Adrenal gland (tissue), 12 donors: ENCODE data around the gene SP100. TPM values are rescaled to one million over a fixed set of nuclear protein-coding genes. Genes with fewer than 3 reads are reported as not detected.
"Not testable (repeated sequence)": the region's sequence is repeated elsewhere in the genome, so short reads cannot be mapped to it uniquely, and the experiment has no call there.

Source experiments
- DNase-seq, 7 donors: peaks; one replicate each; pipeline ENCODE4 v3.0.0-alpha.2; 2019 to 2020
- H3K27ac ChIP-seq, 5 donors: fragments of 200-600 bp; sonication (generic) in 4 of 5; 1 replicate in 3 of 5; 2 replicates in 2 of 5; pipeline versions ENCODE4 v1.5.1 to v1.8.0; 2016 to 2020; ENCODE audit warnings: mild to moderate bottlenecking in 1 of 5
- H3K27me3 ChIP-seq: fragments of 200-600 bp; 2 replicates; pipeline ENCODE4 v1.8.0; 2021
- H3K36me3 ChIP-seq, 2 donors: fragments of 200-600 bp; replicated peaks in 1 of 2; 1 replicate in 1 of 2; 2 replicates in 1 of 2; pipeline versions ENCODE4 v1.5.1 to v1.8.0; 2018 to 2022
- H3K4me1 ChIP-seq, 2 donors: fragments of 200-600 bp; replicated peaks in 1 of 2; 1 replicate in 1 of 2; 2 replicates in 1 of 2; pipeline versions ENCODE4 v1.5.1 to v1.8.0; 2018 to 2021
- H3K4me3 ChIP-seq, 4 donors: fragments of 200-600 bp; sonication (generic) in 3 of 4; one replicate each; pipeline ENCODE4 v1.5.1; 2016 to 2018
- H3K9me3 ChIP-seq, 3 donors: fragments of 200-600 bp; sonication (generic) in 1 of 3; replicated peaks in 1 of 3; 1 replicate in 2 of 3; 2 replicates in 1 of 3; pipeline versions ENCODE4 v1.5.1 to v1.8.0; 2016 to 2021
- CTCF ChIP-seq, 6 experiments: fragments of 450-650 bp in 4 of 6; fragments of 200-600 bp in 2 of 6; sonication (generic) in 1 of 6; IDR thresholded peaks; 1 replicate in 5 of 6; 2 replicates in 1 of 6; pipeline versions ENCODE4 v1.5.1 to v1.8.0; 2016 to 2021; ENCODE audit warnings: antibody characterized with exemption in 6 of 6, mild to moderate bottlenecking in 2 of 6, moderate library complexity in 1 of 6
- POLR2A ChIP-seq, 2 donors: fragments of 450-650 bp; IDR thresholded peaks; one replicate each; pipeline ENCODE4 v1.6.1; 2017; ENCODE audit warnings: antibody characterized with exemption in 2 of 2, mild to moderate bottlenecking in 2 of 2, moderate library complexity in 1 of 2
- WGBS, 4 donors: extraction: QIAGEN DNeasy Blood & Tissue Kit in 2 of 4; methylation state at CpG; one replicate each; pipeline versions ENCODE4 v1.1.5 to v1.1.7; 2013 to 2017; 5-methylcytosine and 5-hydroxymethylcytosine counted together
- intact Hi-C, 2 donors: fragments of 100-400 bp; cut with DNase I; formaldehyde crosslinking; loops; one replicate each; pipeline versions ENCODE4 v1.14.1 to v1.15.0; 2022 to 2023
- polyA plus RNA-seq, 3 donors: library from polyadenylated mRNA; stranded (reverse); fragments of 200-250 nt in 2 of 3; fragments of 350-450 nt in 1 of 3; fragmentation: Illumina TruSeq in 1 of 3; extraction: RNeasy Lipid Tissue Mini Kit (QIAGEN cat#74804) in 1 of 3; gene quantifications; one replicate each; pipeline ENCODE4 v1.2.3, GENCODE V29; 2013 to 2014
- total RNA-seq, 9 donors: library from RNA; depleted of rRNA in 4 of 9; stranded (reverse); fragments of >200 nt in 4 of 9; fragments of 120-200 nt in 1 of 9; fragmentation: NEBNext Ultra II Directional in 1 of 9; extraction: Animal tissue kit (Norgen Biotek cat#: 25700) in 1 of 9; gene quantifications; one replicate each; pipeline versions ENCODE4 v1.1.0 to v1.2.4, GENCODE V29; 2013 to 2023
- donor health status: healthy with polysubstance abuse.
- donor health status: Bipolar disorder and iron deficiency.
- donor health status: DM: yes; HTN: yes; CAD: no.
- donor health status: DM: no; HTN: no; CAD: no.
- donor health status: DM: no; HTN: no; CAD: no.
- donor health status: DM: yes; HTN: yes; CAD: no.

SP100 gene
- total and polyA plus RNA-seq, 12 donors = 59.2 to 147 (median 99.9) TPM

- peaks cover 0 to 9% (median 0%) of the 10 kb centered on the region in 3 donors for H3K9me3 ChIP-seq
- intact Hi-C loops = no loop called here
- peaks cover 6 to 12% of the 10 kb centered on the region in 2 donors for H3K4me1 ChIP-seq
- H3K4me3 ChIP-seq = no peak overlapping the region
- 62 to 82% (median 69%) methylated on average over 4 of the region's 4 CpGs for WGBS, 4 donors
- peak overlapping the region in 1 of 5 donors; percentile 24 for H3K27ac ChIP-seq
- no peaks in the 10 kb centered on the region for H3K27me3 ChIP-seq
- H3K36me3 ChIP-seq = no peaks in the 10 kb centered on the region
- no peak for DNase-seq
- no peak for TF ChIP-seq POLR2A (IDR thresholded peaks at IDR 0.05)
- no peak for TF ChIP-seq CTCF (IDR thresholded peaks at IDR 0.05)
Measured at GRCh38 chr2:230434677-230435324, 18.8 kb downstream of the SP100 start.

GRCh38 chr2:230435431-230435830 lies 19.4 kb downstream of the SP100 start:
- WGBS, 4 donors = 88 to 100% (median 97%) methylated on average over 2 of the region's 2 CpGs
- peaks cover 11 to 18% of the 10 kb centered on the region in 2 donors for H3K4me1 ChIP-seq

DNA sequence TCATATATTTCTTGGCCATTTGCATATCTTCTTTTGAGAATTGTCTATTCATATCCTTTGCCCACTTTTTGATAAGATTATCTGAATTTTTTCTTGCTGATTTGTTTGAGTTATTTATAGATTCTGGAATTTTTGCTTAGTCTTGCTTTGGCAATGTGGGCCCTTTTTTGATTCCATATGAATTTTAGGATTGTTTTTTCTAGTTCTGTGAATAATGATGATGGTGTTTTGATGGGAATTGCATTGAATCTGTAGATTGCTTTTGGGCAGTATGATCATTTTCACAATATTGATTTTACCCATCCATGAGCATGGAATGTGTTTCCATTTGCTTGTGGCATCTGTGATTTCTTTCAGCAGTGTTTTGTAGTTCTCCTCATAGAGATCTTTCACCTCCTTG lies 23.1 kb downstream of the SP100 start:
- H3K9me3 ChIP-seq, DNase-seq, H3K36me3 ChIP-seq, H3K27me3 ChIP-seq, H3K27ac ChIP-seq, intact Hi-C loops: not testable (repeated sequence)
- Histone ChIP-seq H3K4me1 (peaks cover 15 to 45% of the 10 kb centered on the region in 2 donors), H3K4me3 (peak overlapping the region in 1 of 4 donors; percentile 4)

More at GRCh38 chr2:230435431-230435830, 19.4 kb downstream of the SP100 start:
- no peak for TF ChIP-seq CTCF (IDR thresholded peaks at IDR 0.05)
- TF ChIP-seq POLR2A (IDR thresholded peaks at IDR 0.05) = no peak
- H3K9me3 ChIP-seq = peaks cover 0 to 9% (median 0%) of the 10 kb centered on the region in 3 donors
- no peaks in the 10 kb centered on the region for H3K36me3 ChIP-seq
- no peak for DNase-seq
- H3K27me3 ChIP-seq = no peaks in the 10 kb centered on the region
- H3K4me3 ChIP-seq = no peak overlapping the region
- intact Hi-C loops = no loop called here
- H3K27ac ChIP-seq = no peak overlapping the region

DNA sequence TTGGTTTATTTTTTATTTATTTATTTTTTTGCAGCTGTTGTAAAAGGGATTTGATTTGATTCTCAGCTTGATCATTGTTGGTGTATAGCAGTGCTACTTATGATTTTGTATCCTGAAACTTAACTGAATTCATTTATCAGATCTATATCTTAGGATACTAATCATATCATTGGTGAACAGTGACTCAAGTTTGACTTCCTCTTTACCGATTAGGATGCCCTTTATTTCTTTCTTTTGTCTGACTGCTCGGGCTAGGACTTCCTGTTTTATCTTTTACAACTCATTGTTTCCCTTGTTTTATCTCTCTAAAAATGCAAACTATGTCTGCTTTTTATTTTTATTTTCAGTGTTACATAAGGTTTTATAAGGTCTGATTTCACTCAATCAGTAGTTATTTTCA lies 23.6 kb downstream of the SP100 start:
- Histone ChIP-seq H3K27me3 (no peaks in the 10 kb centered on the region), H3K4me1 (peaks cover 15 to 45% of the 10 kb centered on the region in 2 donors), H3K36me3 (peaks cover 0 to 9% of the 10 kb centered on the region in 2 donors), H3K27ac (peak overlapping the region in 1 of 5 donors; percentile 10), H3K9me3 (peaks cover 0 to 9% (median 0%) of the 10 kb centered on the region in 3 donors), H3K4me3 (peak overlapping the region in 1 of 4 donors; percentile 4)
- TF ChIP-seq CTCF (IDR thresholded peaks at IDR 0.05) = no peak
- no peak for TF ChIP-seq POLR2A (IDR thresholded peaks at IDR 0.05)
- 2 to 20% (median 6%) methylated on average over 2 of the region's 2 CpGs for WGBS, 4 donors
- intact Hi-C loops = no loop called here
- no peak for DNase-seq
